ENCODE data around the gene MAP3K12. TPM values are rescaled to one million over a fixed set of nuclear protein-coding genes. Genes with fewer than 3 reads are reported as not detected.
A peak's percentile ranks its signal among the peaks of the same experiment; 100 is the strongest.

MAP3K12 gene
- total and polyA plus RNA-seq, 2 of the 13 experiments (the other 11 are each of a cell fraction or from before 2014, with no cell fraction given): 0.20 to 1.1 TPM

- TF ChIP-seq BRCA1 (CRISPR knock-in tag; IDR thresholded peaks at IDR 0.05): no peak; the same call in 1 of the 2 replicates
- no peak for TF ChIP-seq FOXK2 (IDR thresholded peaks at IDR 0.05)
- TF ChIP-seq ZFAT (CRISPR knock-in tag; conservative IDR thresholded peaks at IDR 0.05): no peak
- TF ChIP-seq RBM22 (optimal IDR thresholded peaks at IDR 0.05; ENCODE audit: low read length): no peak
- 0 out of 2 replicates have a peak, but pooled peaks have one; percentile 5 for TF ChIP-seq IKZF5 (CRISPR knock-in tag; IDR thresholded peaks at IDR 0.05)
- peak; percentile 100 for TF ChIP-seq UBTF (CRISPR knock-in tag; IDR thresholded peaks at IDR 0.05)
- peak; percentile 71 for TF ChIP-seq CHD2 (IDR thresholded peaks at IDR 0.05; ENCODE audit: low read depth, low read length)
- no peak for TF ChIP-seq HNRNPL (IDR thresholded peaks at IDR 0.05; ENCODE audit: low read depth, low read length)
- TF ChIP-seq KDM4B (CRISPR knock-in tag; IDR thresholded peaks at IDR 0.05): 0 out of 2 replicates have a peak, but pooled peaks have one; percentile 42
- peak; percentile 79; the same call in 1 of the 2 replicates for TF ChIP-seq ZNF605 (CRISPR knock-in tag; IDR thresholded peaks at IDR 0.05)
- peak; percentile 88 for TF ChIP-seq YEATS4 (CRISPR knock-in tag; IDR thresholded peaks at IDR 0.05; ENCODE audit: borderline replicate concordance)
- TF ChIP-seq HES4 (CRISPR knock-in tag; IDR thresholded peaks at IDR 0.05; ENCODE audit: borderline replicate concordance): peak; percentile 79; the same call in 1 of the 2 replicates
- TF ChIP-seq ZNF589 (CRISPR knock-in tag; conservative IDR thresholded peaks at IDR 0.05): peak; percentile 57
- 0 out of 2 replicates have a peak, but pooled peaks have one; percentile 40 for TF ChIP-seq ZNF160 (CRISPR knock-in tag; IDR thresholded peaks at IDR 0.05)
- TF ChIP-seq ETV6 (CRISPR knock-in tag; conservative IDR thresholded peaks at IDR 0.05): peak; percentile 27; the same call in 1 of the 2 replicates
- TF ChIP-seq ZNF563 (CRISPR knock-in tag; IDR thresholded peaks at IDR 0.05): 0 out of 2 replicates have a peak, but pooled peaks have one; percentile 17
- TF ChIP-seq NR1H2 (CRISPR knock-in tag; IDR thresholded peaks at IDR 0.05; ENCODE audit: borderline replicate concordance, low read depth): peak; percentile 73
- 0 out of 2 replicates have a peak, but pooled peaks have one; percentile 21 for TF ChIP-seq ZBTB43 (CRISPR knock-in tag; conservative IDR thresholded peaks at IDR 0.05)
- no peak for TF ChIP-seq RCOR2 (CRISPR knock-in tag; IDR thresholded peaks at IDR 0.05)
- peak; percentile 62; the same call in 1 of the 2 replicates for TF ChIP-seq GATAD1 (CRISPR knock-in tag; IDR thresholded peaks at IDR 0.05)
Observed at GRCh38 chr12:53452159-53453077, 46.8 kb downstream of the MAP3K12 start (continued).

Measured in HepG2 (cell line).